Muscle of leg (tissue), 16 donors: Measurements from ENCODE around the gene RAB11B. TPM values are rescaled to one million over a fixed set of nuclear protein-coding genes. Genes with fewer than 3 reads are reported as not detected.
"Not testable (repeated sequence)": the region's sequence is repeated elsewhere in the genome, so short reads cannot be mapped to it uniquely, and the experiment has no call there.

Experiments used
- DNase-seq: peaks from one replicate; pipeline ENCODE4 v3.0.0; 2013
- H3K27ac ChIP-seq: one replicate; pipeline ENCODE4 v1.5.1; 2013; ENCODE audit warnings: mild to moderate bottlenecking, low read length, control low read depth
- H3K27me3 ChIP-seq: one replicate; pipeline ENCODE4 v1.6.1; 2013; ENCODE audit warnings: low read length; ENCODE audit not compliant: control insufficient read depth, insufficient read depth
- H3K36me3 ChIP-seq: one replicate; pipeline ENCODE4 v1.6.1; 2013; ENCODE audit warnings: low read length; ENCODE audit not compliant: control insufficient read depth, insufficient read depth
- H3K4me1 ChIP-seq: one replicate; pipeline ENCODE4 v1.6.1; 2013; ENCODE audit warnings: low read length; ENCODE audit not compliant: control insufficient read depth, insufficient read depth
- H3K4me3 ChIP-seq: one replicate; pipeline ENCODE4 v1.5.1; 2013; ENCODE audit warnings: low read length, control low read depth
- H3K9me3 ChIP-seq: replicated peaks from 2 replicates; pipeline ENCODE4 v1.6.1; 2013; ENCODE audit warnings: low read depth, low read length; ENCODE audit not compliant: control insufficient read depth
- WGBS: methylation state at CpG from one replicate; pipeline ENCODE4 v1.1.5; 2013; ENCODE audit warnings: missing lambda C conversion rate; ENCODE audit not compliant: insufficient coverage; 5-methylcytosine and 5-hydroxymethylcytosine counted together
- long read RNA-seq, 11 donors: transcript quantifications; one replicate each; lab custom pipeline, GENCODE V29; 2026
- polyA plus RNA-seq, 8 donors: library from polyadenylated mRNA; unstranded; fragments of 120-200 nt; gene quantifications; one replicate each; pipeline versions ENCODE4 v1.2.1 to v1.2.3, GENCODE V29; 2013; ENCODE audit warnings: inconsistent platforms in 1 of 8, low replicate concordance in 1 of 8; ENCODE audit not compliant: insufficient read length in 8 of 8, insufficient read depth in 1 of 8
- total RNA-seq: library from RNA; stranded (reverse); fragments of 120-200 nt; gene quantifications from one replicate; pipeline ENCODE4 v1.2.4, GENCODE V29; 2013

RAB11B gene
- total RNA-seq (9.5 TPM), polyA plus RNA-seq (10 to 100 TPM; 68.6 to 96.3 (median 79.6) TPM)
- long read RNA-seq, donor 1, transcript RAB11B-201 (5 exons, 1,751 nt) = major isoform, 25 of 26 reads
- long read RNA-seq, donor 1, partial matches to known transcripts = 0 of 26 reads
- long read RNA-seq, donor 1, other reads (novel, unspliced or antisense) = 0 of 26 reads
- long read RNA-seq, donor 2, transcript RAB11B-201 (5 exons, 1,751 nt) = major isoform, 5 of 5 reads
- long read RNA-seq, donor 2, partial matches to known transcripts = 0 of 5 reads
- long read RNA-seq, donor 2, other reads (novel, unspliced or antisense) = 0 of 5 reads
- long read RNA-seq, donor 3, transcript RAB11B-201 (5 exons, 1,751 nt) = major isoform, 54 of 75 reads
- long read RNA-seq, donor 3, partial matches to known transcripts = 8 of 75 reads
- long read RNA-seq, donor 3, other reads (novel, unspliced or antisense) = 7 of 75 reads
- long read RNA-seq, donor 4, transcript RAB11B-202 (4 exons, 894 nt) = minor isoform, 9 of 49 reads
- long read RNA-seq, donor 4, transcript RAB11B-201 (5 exons, 1,751 nt) = major isoform, 39 of 49 reads
- long read RNA-seq, donor 4, partial matches to known transcripts = 0 of 49 reads
- long read RNA-seq, donor 4, other reads (novel, unspliced or antisense) = 0 of 49 reads
- long read RNA-seq, donor 5, transcript RAB11B-201 (5 exons, 1,751 nt) = major isoform, 109 of 130 reads
- long read RNA-seq, donor 5, transcript RAB11B-202 (4 exons, 894 nt) = minor isoform, 6 of 130 reads
- long read RNA-seq, donor 5, partial matches to known transcripts = 7 of 130 reads
- long read RNA-seq, donor 5, other reads (novel, unspliced or antisense) = 5 of 130 reads
- long read RNA-seq, donor 6, transcript RAB11B-202 (4 exons, 894 nt) = minor isoform, 5 of 58 reads
- long read RNA-seq, donor 6, transcript RAB11B-201 (5 exons, 1,751 nt) = major isoform, 53 of 58 reads
- long read RNA-seq, donor 6, partial matches to known transcripts = 0 of 58 reads
- long read RNA-seq, donor 6, other reads (novel, unspliced or antisense) = 0 of 58 reads
- long read RNA-seq, donor 7, transcript RAB11B-202 (4 exons, 894 nt) = minor isoform, 5 of 74 reads
- long read RNA-seq, donor 7, transcript RAB11B-201 (5 exons, 1,751 nt) = major isoform, 64 of 74 reads
- long read RNA-seq, donor 7, partial matches to known transcripts = 5 of 74 reads
- long read RNA-seq, donor 7, other reads (novel, unspliced or antisense) = 0 of 74 reads
- long read RNA-seq, donor 8, transcript RAB11B-201 (5 exons, 1,751 nt) = major isoform, 27 of 33 reads
- long read RNA-seq, donor 8, partial matches to known transcripts = 0 of 33 reads
- long read RNA-seq, donor 8, other reads (novel, unspliced or antisense) = 0 of 33 reads
- long read RNA-seq, donor 9, transcript RAB11B-201 (5 exons, 1,751 nt) = major isoform, 42 of 45 reads
- long read RNA-seq, donor 9, partial matches to known transcripts = 0 of 45 reads
- long read RNA-seq, donor 9, other reads (novel, unspliced or antisense) = 0 of 45 reads
- long read RNA-seq, donor 10, transcript RAB11B-201 (5 exons, 1,751 nt) = major isoform, 46 of 51 reads
- long read RNA-seq, donor 10, transcript RAB11B-202 (4 exons, 894 nt) = minor isoform, 5 of 51 reads
- long read RNA-seq, donor 10, partial matches to known transcripts = 0 of 51 reads
- long read RNA-seq, donor 10, other reads (novel, unspliced or antisense) = 0 of 51 reads
- long read RNA-seq, donor 11, transcript RAB11B-201 (5 exons, 1,751 nt) = major isoform, 26 of 28 reads
- long read RNA-seq, donor 11, partial matches to known transcripts = 0 of 28 reads
- long read RNA-seq, donor 11, other reads (novel, unspliced or antisense) = 0 of 28 reads

DNA sequence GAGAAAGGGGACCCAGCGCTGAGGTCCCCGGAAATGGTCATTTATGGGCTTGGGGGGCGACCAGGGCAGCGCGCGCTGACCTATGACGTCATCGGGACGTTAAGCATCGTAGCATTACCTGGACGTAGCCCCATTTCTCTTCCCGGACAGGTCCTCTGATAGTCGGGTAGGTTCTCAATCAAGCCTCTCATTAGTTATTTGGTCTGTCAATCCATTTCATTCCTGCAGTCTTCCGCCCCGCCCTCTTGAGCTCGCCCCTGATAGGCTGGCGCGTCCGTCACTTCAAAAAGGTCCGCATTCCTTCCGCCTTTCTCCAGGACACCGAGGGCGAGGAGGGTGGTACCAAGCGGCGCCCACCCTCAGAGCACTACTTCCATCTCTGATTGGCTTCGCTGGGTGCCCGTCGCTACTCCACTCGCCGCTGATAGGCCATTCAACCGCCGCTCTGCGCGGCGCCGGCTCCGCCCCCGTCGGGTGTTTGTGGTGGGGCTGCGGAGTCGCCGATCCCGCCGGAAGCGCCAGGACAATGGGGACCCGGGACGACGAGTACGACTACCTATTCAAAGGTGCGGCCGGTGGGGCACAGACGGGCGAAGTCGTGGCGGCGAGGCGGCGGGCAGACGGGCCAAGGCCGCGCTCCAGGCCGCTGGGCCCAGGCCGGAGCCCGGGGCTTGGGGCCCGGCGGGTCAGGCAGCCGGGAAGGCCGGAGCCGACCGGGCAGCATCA is at the start of gene RAB11B:
Gene RAB11B, plus strand, starts transcription at position 470 of the 726 bp plus-strand sequence. Its CDS starts 57 bp downstream, at position 527.
- Histone ChIP-seq H3K9me3 (no peaks in the 10 kb centered on the region), H3K27ac (peak within 1 kb of the TSS; percentile 95), H3K4me3 (peak within 1 kb of the TSS; percentile 73), H3K36me3 (no peaks in the 10 kb centered on the region), H3K27me3 (no peaks in the 10 kb centered on the region), H3K4me1 (peaks cover 42% of the 10 kb centered on the region)
- peak; percentile 100 for DNase-seq
- WGBS = under 1% methylated on average over 65 of the region's 70 CpGs

GRCh38 chr19:8341504-8341903 is 48.7 kb upstream of the RAB11B start:
- not testable (repeated sequence) for H3K9me3 ChIP-seq, H3K36me3 ChIP-seq, H3K4me3 ChIP-seq, DNase-seq
- Histone ChIP-seq H3K27ac (peak overlapping the region; percentile 6), H3K4me1 (peaks cover 18% of the 10 kb centered on the region), H3K27me3 (peaks cover 80% of the 10 kb centered on the region)
- 90% methylated on average over 2 of the region's 4 CpGs for WGBS

DNA sequence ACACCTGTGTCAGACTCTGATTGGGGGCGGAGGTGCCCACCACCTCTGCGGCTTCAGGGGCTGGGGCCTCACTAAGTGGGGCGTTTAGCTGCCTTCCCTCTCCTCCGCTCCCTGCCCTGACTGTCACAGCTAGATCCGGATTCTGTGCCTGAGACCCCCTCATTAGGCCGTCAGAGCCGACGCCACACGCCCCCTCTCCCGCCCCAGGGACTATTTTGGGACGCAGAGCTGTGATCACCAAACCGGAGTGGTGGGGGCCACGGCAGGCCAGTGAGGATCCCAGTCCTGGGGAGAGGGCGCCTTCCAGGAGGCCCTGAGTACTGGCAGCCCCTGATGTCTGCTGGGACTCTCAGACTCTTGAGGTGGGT is 47.9 kb upstream of the RAB11B start:
- Histone ChIP-seq H3K36me3 (no peaks in the 10 kb centered on the region), H3K27me3 (peaks cover 73% of the 10 kb centered on the region), H3K9me3 (no peaks in the 10 kb centered on the region), H3K4me3 (peak overlapping the region; percentile 53), H3K27ac (peak overlapping the region; percentile 81), H3K4me1 (peaks cover 18% of the 10 kb centered on the region)
- DNase-seq = no peak
- WGBS = 27% methylated on average over 11 of the region's 14 CpGs

DNA sequence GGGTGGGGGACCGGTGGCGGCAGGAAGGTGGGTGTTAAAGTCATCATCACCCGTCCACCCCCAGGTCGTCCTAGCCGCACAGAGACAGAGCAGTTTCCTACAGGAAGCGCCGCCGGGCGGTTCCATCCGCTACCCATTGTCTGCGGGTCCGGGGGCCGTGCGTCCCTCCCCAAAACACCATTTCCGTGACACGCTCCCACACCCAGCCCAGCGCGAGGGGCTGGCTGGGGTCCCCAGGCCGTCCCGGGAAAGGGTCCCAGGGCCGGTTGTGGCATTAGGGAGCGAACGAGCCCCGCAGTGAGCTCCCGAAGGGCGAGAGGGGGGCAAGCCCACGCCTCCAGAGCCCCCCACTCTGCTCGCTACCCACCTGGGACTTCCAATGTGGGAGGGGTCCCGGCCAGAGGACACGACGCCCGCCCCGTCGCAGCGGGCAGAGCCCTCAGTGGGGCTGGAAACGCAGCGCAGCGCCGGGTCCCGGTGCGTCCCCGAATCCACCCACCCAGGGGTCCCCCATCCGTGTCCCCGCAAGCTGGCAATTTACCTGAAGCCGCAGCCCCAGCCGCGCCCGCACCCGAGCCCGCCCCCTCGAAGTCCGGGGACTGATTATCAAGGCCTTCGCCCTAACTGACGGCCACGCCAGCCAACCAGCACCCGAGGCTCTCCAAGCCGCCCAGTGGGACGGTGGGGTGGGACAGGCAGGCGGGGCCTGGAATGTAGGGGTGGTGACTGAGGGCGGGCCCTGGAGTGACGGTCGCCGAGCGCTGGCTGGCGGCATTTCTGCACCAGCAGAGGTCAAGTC is 47.3 kb upstream of the RAB11B start, which contains the start of gene KANK3:
Gene KANK3, minus strand, starts transcription at position 579 of the 799 bp plus-strand sequence. CDS start 5,434 bp downstream, outside the sequence.
- no peaks in the 10 kb centered on the region for H3K9me3 ChIP-seq
- H3K4me3 ChIP-seq = peak within 1 kb of the TSS; percentile 53
- no peaks in the 10 kb centered on the region for H3K36me3 ChIP-seq
- peaks cover 68% of the 10 kb centered on the region for H3K27me3 ChIP-seq
- DNase-seq = peak; percentile 95
- H3K27ac ChIP-seq = peak within 1 kb of the TSS; percentile 83
- WGBS = 4% methylated on average over 61 of the region's 65 CpGs
- peaks cover 18% of the 10 kb centered on the region for H3K4me1 ChIP-seq

DNA sequence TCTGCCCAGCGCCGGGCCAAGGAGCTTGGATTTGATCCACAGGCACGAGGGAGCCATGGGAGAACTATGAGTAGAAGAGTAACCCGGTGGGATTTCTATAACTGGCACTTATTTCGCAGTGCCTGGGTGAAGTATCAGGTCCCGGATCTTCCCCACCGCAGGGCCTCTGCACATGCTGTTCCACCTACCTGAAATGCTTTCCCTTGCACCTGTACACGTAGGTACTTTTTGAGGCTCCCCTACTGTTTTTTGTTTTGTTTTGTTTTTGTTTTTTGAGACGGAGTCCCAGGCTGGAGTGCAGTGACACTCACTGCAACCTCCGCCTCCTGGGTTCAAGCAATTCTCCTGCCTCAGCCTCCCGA is 46.7 kb upstream of the RAB11B start:
- Histone ChIP-seq H3K27ac (no peak overlapping the region), H3K36me3 (no peaks in the 10 kb centered on the region), H3K9me3 (no peaks in the 10 kb centered on the region), H3K4me1 (peaks cover 18% of the 10 kb centered on the region), H3K4me3 (no peak overlapping the region), H3K27me3 (peaks cover 63% of the 10 kb centered on the region)
- DNase-seq = no peak
- WGBS = 8% methylated on average over 5 of the region's 11 CpGs

GRCh38 chr19:8349629-8350372 is 40.4 kb upstream of the RAB11B start:
- H3K36me3 ChIP-seq, DNase-seq, H3K4me1 ChIP-seq, H3K4me3 ChIP-seq, H3K9me3 ChIP-seq, H3K27ac ChIP-seq: not testable (repeated sequence)
- WGBS = 76% methylated on average over 2 of the region's 8 CpGs
- peaks cover 22% of the 10 kb centered on the region for H3K27me3 ChIP-seq

DNA sequence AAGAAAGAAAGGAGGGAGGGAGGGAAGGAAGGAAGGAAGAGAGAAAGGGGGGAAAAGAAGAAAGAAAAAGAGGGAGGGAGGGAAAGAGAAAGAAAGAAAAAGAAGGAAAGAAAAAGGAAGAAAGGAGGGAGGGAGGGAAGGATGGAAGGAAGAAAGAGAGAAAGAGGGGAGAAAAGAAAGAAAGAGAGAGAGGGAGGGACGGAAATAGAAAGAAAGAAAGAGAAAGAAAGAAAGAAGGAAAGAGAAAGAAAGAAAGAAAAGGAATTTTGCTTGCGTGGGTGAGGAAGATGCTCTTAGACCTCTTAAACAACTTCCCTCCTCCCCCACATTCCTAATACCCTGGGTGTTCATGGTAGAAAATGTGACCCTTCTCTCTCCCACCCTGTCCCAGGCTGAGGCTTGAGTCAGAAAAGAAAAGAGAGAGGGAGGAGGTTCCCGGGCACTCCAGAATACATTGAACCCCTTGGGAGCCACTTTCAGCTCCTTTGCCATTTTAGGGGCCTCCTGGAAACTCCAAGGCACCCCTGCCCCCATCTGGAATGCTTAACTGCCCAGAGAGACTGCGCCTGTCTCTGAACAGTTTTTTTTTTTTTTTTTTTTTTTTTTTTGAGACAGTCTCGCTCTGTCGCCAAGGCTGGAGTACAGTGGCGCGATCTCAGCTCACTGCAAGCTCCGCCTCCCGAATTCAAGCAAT is 37.9 kb upstream of the RAB11B start:
- Histone ChIP-seq H3K36me3 (no peaks in the 10 kb centered on the region), H3K27me3 (peaks cover 16% of the 10 kb centered on the region), H3K27ac (no peak overlapping the region), H3K4me3 (no peak overlapping the region), H3K9me3 (no peaks in the 10 kb centered on the region), H3K4me1 (peaks cover 8% of the 10 kb centered on the region)
- WGBS = no CpG with 5 or more reads among the region's 10 CpGs
- DNase-seq = no peak
